Ishikawa (cell line): ENCODE results near the gene SOS1.

Source experiments
- CEBPB ChIP-seq: IDR thresholded peaks from 2 replicates; pipeline ENCODE4 v1.6.1; 2012
- CREB1 ChIP-seq: IDR thresholded peaks from 2 replicates; pipeline ENCODE4 v1.6.1; 2012; ENCODE audit warnings: low read depth
- EGR1 ChIP-seq: IDR thresholded peaks from 2 replicates; pipeline ENCODE4 v1.6.1; 2012
- EP300 ChIP-seq: IDR thresholded peaks from 2 replicates; pipeline ENCODE4 v1.6.1; 2012; ENCODE audit warnings: borderline replicate concordance
- NFIC ChIP-seq: IDR thresholded peaks from 2 replicates; pipeline ENCODE4 v1.6.1; 2012
- RAD21 ChIP-seq: IDR thresholded peaks from 2 replicates; pipeline ENCODE4 v1.6.1; 2012; ENCODE audit warnings: low read depth
- TAF1 ChIP-seq: IDR thresholded peaks from 2 replicates; pipeline ENCODE4 v1.6.1; 2012; ENCODE audit warnings: low read depth, mild to moderate bottlenecking
- TCF12 ChIP-seq: IDR thresholded peaks from 2 replicates; pipeline ENCODE4 v1.6.1; 2012; ENCODE audit warnings: low read depth
- TEAD4 ChIP-seq: IDR thresholded peaks from 2 replicates; pipeline ENCODE4 v1.6.1; 2012
- YY1 ChIP-seq: IDR thresholded peaks from 2 replicates; pipeline ENCODE4 v1.6.1; 2012; ENCODE audit warnings: low read depth
- ZBTB7A ChIP-seq: IDR thresholded peaks from 2 replicates; pipeline ENCODE4 v1.6.1; 2012; ENCODE audit warnings: low read depth
- TF ChIP-seq, protein P1 (sequence below): IDR thresholded peaks from 2 replicates; pipeline ENCODE4 v1.6.1; 2012; ENCODE audit warnings: low read depth, mild to moderate bottlenecking
- TF ChIP-seq, protein P2 (sequence below): IDR thresholded peaks from 2 replicates; pipeline ENCODE4 v1.6.1; 2012
- TF ChIP-seq, protein P3 (sequence below): IDR thresholded peaks from 2 replicates; pipeline ENCODE4 v1.6.1; 2012

DNA sequence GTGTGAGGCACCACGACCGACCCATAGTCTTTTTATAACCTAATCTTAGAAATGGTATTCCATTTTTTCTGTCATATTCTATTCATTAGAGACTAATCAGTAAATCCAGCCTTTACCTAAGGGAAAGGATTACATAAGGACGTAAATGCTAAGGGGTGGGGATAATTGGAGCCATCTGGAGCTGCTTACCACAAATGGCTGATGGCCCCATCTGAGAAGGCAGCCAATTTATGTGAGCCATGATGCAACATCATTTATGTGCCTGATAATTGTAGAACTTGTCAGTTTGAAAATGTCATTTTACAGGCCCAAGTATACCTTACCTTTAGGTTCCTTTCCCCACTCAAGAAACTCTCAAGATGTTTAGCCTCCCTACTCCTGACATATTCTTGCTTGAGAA lies 187.2 kb downstream of the SOS1 start:
- TF ChIP-seq EP300, result no peak
- TF ChIP-seq, protein P1, sequence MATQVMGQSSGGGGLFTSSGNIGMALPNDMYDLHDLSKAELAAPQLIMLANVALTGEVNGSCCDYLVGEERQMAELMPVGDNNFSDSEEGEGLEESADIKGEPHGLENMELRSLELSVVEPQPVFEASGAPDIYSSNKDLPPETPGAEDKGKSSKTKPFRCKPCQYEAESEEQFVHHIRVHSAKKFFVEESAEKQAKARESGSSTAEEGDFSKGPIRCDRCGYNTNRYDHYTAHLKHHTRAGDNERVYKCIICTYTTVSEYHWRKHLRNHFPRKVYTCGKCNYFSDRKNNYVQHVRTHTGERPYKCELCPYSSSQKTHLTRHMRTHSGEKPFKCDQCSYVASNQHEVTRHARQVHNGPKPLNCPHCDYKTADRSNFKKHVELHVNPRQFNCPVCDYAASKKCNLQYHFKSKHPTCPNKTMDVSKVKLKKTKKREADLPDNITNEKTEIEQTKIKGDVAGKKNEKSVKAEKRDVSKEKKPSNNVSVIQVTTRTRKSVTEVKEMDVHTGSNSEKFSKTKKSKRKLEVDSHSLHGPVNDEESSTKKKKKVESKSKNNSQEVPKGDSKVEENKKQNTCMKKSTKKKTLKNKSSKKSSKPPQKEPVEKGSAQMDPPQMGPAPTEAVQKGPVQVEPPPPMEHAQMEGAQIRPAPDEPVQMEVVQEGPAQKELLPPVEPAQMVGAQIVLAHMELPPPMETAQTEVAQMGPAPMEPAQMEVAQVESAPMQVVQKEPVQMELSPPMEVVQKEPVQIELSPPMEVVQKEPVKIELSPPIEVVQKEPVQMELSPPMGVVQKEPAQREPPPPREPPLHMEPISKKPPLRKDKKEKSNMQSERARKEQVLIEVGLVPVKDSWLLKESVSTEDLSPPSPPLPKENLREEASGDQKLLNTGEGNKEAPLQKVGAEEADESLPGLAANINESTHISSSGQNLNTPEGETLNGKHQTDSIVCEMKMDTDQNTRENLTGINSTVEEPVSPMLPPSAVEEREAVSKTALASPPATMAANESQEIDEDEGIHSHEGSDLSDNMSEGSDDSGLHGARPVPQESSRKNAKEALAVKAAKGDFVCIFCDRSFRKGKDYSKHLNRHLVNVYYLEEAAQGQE, result no peak
- TF ChIP-seq, protein P2, sequence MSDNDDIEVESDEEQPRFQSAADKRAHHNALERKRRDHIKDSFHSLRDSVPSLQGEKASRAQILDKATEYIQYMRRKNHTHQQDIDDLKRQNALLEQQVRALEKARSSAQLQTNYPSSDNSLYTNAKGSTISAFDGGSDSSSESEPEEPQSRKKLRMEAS, result no peak
- no peak for TF ChIP-seq RAD21
- no peak for TF ChIP-seq TAF1
- TF ChIP-seq, protein P3, sequence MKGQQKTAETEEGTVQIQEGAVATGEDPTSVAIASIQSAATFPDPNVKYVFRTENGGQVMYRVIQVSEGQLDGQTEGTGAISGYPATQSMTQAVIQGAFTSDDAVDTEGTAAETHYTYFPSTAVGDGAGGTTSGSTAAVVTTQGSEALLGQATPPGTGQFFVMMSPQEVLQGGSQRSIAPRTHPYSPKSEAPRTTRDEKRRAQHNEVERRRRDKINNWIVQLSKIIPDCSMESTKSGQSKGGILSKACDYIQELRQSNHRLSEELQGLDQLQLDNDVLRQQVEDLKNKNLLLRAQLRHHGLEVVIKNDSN, result no peak
- TF ChIP-seq YY1, result no peak
- TF ChIP-seq NFIC, result no peak
- TF ChIP-seq TCF12, result no peak
- TF ChIP-seq CREB1, result no peak
- no peak for TF ChIP-seq ZBTB7A
- no peak for TF ChIP-seq CEBPB
- TF ChIP-seq EGR1, result no peak
- TF ChIP-seq TEAD4, result no peak
